ENCODE data around the gene PRRC2B.

DNA sequence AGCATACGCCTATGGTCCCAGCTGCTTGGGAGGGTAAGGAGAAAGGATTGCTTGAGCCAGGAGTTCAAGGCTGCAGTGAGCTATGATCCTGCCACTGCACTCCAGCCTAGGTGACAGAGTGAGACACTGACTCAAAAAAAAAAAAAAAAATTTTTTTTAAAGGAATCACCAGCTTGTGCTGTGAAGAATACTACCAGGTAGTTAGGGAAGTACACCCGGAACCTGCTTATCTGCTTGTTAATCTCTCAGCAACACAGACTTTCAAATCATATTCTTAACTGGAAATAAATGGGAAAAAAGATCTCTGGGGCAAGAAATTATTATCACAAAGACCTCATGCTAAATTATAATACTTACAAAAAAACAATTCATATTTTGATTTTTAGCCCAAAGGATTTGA is 26.4 kb upstream of the PRRC2B start:
- TF ChIP-seq CTCF (IDR thresholded peaks at IDR 0.05 in 8 of 11, conservative IDR thresholded peaks at IDR 0.05 in 3 of 11) (no peak), POLR2A (IDR thresholded peaks at IDR 0.05) (no peak)

Data from spleen (tissue), 7 donors.